HepG2 (cell line): Measurements from ENCODE around the gene RAB34. TPM values are rescaled to one million over a fixed set of nuclear protein-coding genes. Genes with fewer than 3 reads are reported as not detected.

Source experiments
- ATAC-seq: fragments of 200-7000 bp; cut with Tn5 transposase; 3 replicates; pipeline ENCODE4 v1.9.1; 2020; ENCODE audit warnings: mild to moderate bottlenecking, moderate library complexity
- BruUV-seq: library from RNA; stranded (reverse); fragments of 400-500 nt; replicated peaks from 2 replicates; lab custom pipeline; 2021; lab: Mats Ljungman, UMichigan
- CTCF ChIA-PET: fragments of 300-600 bp; formaldehyde crosslinking; extraction: SDS; loops from one replicate; lab custom pipeline; 2021; ENCODE audit warnings: low total read pairs, inconsistent platforms, low intra/inter-chr PET ratio; lab: Yijun Ruan, JAX
- POLR2A ChIA-PET: fragments of 350-600 bp; sonication (Branson Sonifier 250); formaldehyde crosslinking; loops from one replicate; lab custom pipeline; 2020; ENCODE audit warnings: antibody characterized with exemption, inconsistent platforms; lab: Yijun Ruan, JAX
- DNase-seq: peaks from one replicate; pipeline ENCODE4 v3.0.0-alpha.2; 2015; ENCODE audit warnings: low spot score
- FAIRE-seq: peaks from 3 replicates; lab custom pipeline; 2011; peaks lifted over from hg19 to GRCh38; lab: Jason Lieb, UNC
- H2AFZ ChIP-seq: one replicate; pipeline ENCODE4 v1.6.1; 2011; ENCODE audit warnings: low read length, inconsistent platforms
- H3K27ac ChIP-seq: fragments of 300-600 bp; 3 replicates; pipeline ENCODE4 v1.8.0; 2011; ENCODE audit warnings: mixed run types, mild to moderate bottlenecking, mixed read lengths, low read length, inconsistent platforms; ENCODE audit not compliant: insufficient read depth; ENCODE audit errors: extremely low read length
- H3K27me3 ChIP-seq, 2 experiments: fragments of 200-600 bp in 1 of 2; 2 replicates in 1 of 2; 3 replicates in 1 of 2; pipeline versions ENCODE4 v1.6.0 to v1.8.0; 2011; ENCODE audit warnings: low read length in 2 of 2, mild to moderate bottlenecking in 2 of 2, moderate library complexity in 2 of 2, inconsistent platforms in 1 of 2; ENCODE audit not compliant: insufficient read depth in 2 of 2, control insufficient read depth in 1 of 2
- H3K36me3 ChIP-seq, 2 experiments: fragments of 200-600 bp in 1 of 2; replicated peaks in 1 of 2; 2 replicates in 1 of 2; 3 replicates in 1 of 2; pipeline versions ENCODE4 v1.5.1 to v1.8.0; 2011; ENCODE audit warnings: low read length in 2 of 2, inconsistent platforms in 1 of 2; ENCODE audit not compliant: insufficient read depth in 2 of 2, control insufficient read depth in 1 of 2
- H3K4me1 ChIP-seq: 2 replicates; pipeline ENCODE4 v1.5.1; 2012; ENCODE audit warnings: low read length, inconsistent platforms; ENCODE audit not compliant: insufficient read depth
- H3K4me2 ChIP-seq: 2 replicates; pipeline ENCODE4 v1.6.0; 2011; ENCODE audit warnings: low read depth, low read length, inconsistent platforms
- H3K4me3 ChIP-seq, 3 experiments: fragments of 200-600 bp in 1 of 3; sonication (generic), shearing (Covaris generic) in 1 of 3; replicated peaks in 1 of 3; 2 replicates each; pipeline ENCODE4 v1.5.1; 2011 to 2016; ENCODE audit warnings: low read length in 3 of 3, inconsistent platforms in 2 of 3, low read depth in 2 of 3, mild to moderate bottlenecking in 2 of 3, control low read depth in 1 of 3, mixed read lengths in 1 of 3; ENCODE audit not compliant: insufficient read depth in 1 of 3
- H3K79me2 ChIP-seq: one replicate; pipeline ENCODE4 v1.6.1; 2011; ENCODE audit warnings: low read length, inconsistent platforms; ENCODE audit not compliant: insufficient read depth
- H3K9ac ChIP-seq: 2 replicates; pipeline ENCODE4 v1.6.0; 2011; ENCODE audit warnings: mild to moderate bottlenecking, low read depth, low read length, inconsistent platforms; ENCODE audit not compliant: insufficient read depth
- H3K9me3 ChIP-seq: 2 replicates; pipeline ENCODE4 v1.5.1; 2012; ENCODE audit warnings: mild to moderate bottlenecking, low read length
- H4K20me1 ChIP-seq: 2 replicates; pipeline ENCODE4 v1.6.0; 2011; ENCODE audit warnings: inconsistent platforms, mild to moderate bottlenecking, low read length, moderate library complexity; ENCODE audit not compliant: insufficient read depth
- GLI4 ChIP-seq: sonication (generic); formaldehyde crosslinking; IDR thresholded peaks from 2 replicates; pipeline ENCODE4 v1.5.1; 2020; ENCODE audit warnings: missing genetic modification reagents, mild to moderate bottlenecking, moderate library complexity, borderline replicate concordance
- MEF2D ChIP-seq: sonication (generic); formaldehyde crosslinking; IDR thresholded peaks from 2 replicates; pipeline ENCODE4 v1.5.1; 2020; ENCODE audit warnings: mild to moderate bottlenecking, missing genetic modification reagents
- NBN ChIP-seq: fragments of 450-650 bp; conservative IDR thresholded peaks from 2 replicates; pipeline ENCODE4 v1.6.1; 2017
- NFYB ChIP-seq: sonication (generic); formaldehyde crosslinking; IDR thresholded peaks from 2 replicates; pipeline ENCODE4 v1.4.0; 2020; ENCODE audit warnings: missing genetic modification reagents
- NR2F2 ChIP-seq: IDR thresholded peaks from 2 replicates; pipeline ENCODE4 v1.6.1; 2012; ENCODE audit warnings: low read depth, inconsistent platforms, borderline replicate concordance
- PAF1 ChIP-seq: IDR thresholded peaks from 2 replicates; pipeline ENCODE4 v1.6.1; 2016; ENCODE audit warnings: missing genetic modification reagents, missing compliant biosample characterization
- PAWR ChIP-seq: sonication (generic); formaldehyde crosslinking; IDR thresholded peaks from 2 replicates; pipeline ENCODE4 v1.4.0; 2020; ENCODE audit warnings: missing genetic modification reagents, mild to moderate bottlenecking, borderline replicate concordance
- POLR2A ChIP-seq, 2 experiments: IDR thresholded peaks; 2 replicates each; pipeline ENCODE4 v1.6.1; 2011; ENCODE audit warnings: low read depth in 2 of 2, low read length in 2 of 2, mild to moderate bottlenecking in 1 of 2, moderate library complexity in 1 of 2; ENCODE audit not compliant: insufficient read depth in 1 of 2
- RBFOX2 ChIP-seq: fragments of 200-400 bp; formaldehyde crosslinking; IDR thresholded peaks from 2 replicates; pipeline ENCODE4 v1.6.1; 2017; ENCODE audit warnings: low read depth, mild to moderate bottlenecking, low read length
- RBM22 ChIP-seq: fragments of 200-400 bp; formaldehyde crosslinking; optimal IDR thresholded peaks from 2 replicates; pipeline ENCODE3; 2017; ENCODE audit warnings: mild to moderate bottlenecking, low read length, moderate library complexity
- SSRP1 ChIP-seq: IDR thresholded peaks from 2 replicates; pipeline ENCODE4 v1.6.1; 2016; ENCODE audit warnings: control low read depth
- ZBTB38 ChIP-seq: sonication (generic); formaldehyde crosslinking; IDR thresholded peaks from 2 replicates; pipeline ENCODE4 v1.5.1; 2020; ENCODE audit warnings: mild to moderate bottlenecking, missing genetic modification reagents
- ZC3H4 ChIP-seq: sonication (generic); formaldehyde crosslinking; IDR thresholded peaks from 2 replicates; pipeline ENCODE4 v1.4.0; 2020; ENCODE audit warnings: missing genetic modification reagents, borderline replicate concordance
- ZFAT ChIP-seq: sonication (generic); formaldehyde crosslinking; conservative IDR thresholded peaks from 2 replicates; pipeline ENCODE4 v1.8.1; 2023; ENCODE audit warnings: missing genetic modification reagents, inconsistent platforms
- ZNF572 ChIP-seq: sonication (generic); formaldehyde crosslinking; IDR thresholded peaks from 2 replicates; pipeline ENCODE4 v1.5.1; 2020; ENCODE audit warnings: mild to moderate bottlenecking, missing genetic modification reagents
- ZNF615 ChIP-seq: sonication (generic); formaldehyde crosslinking; IDR thresholded peaks from 2 replicates; pipeline ENCODE4 v1.5.0; 2020; ENCODE audit warnings: mild to moderate bottlenecking, missing genetic modification reagents, borderline replicate concordance
- ZNF841 ChIP-seq: sonication (generic); formaldehyde crosslinking; IDR thresholded peaks from 2 replicates; pipeline ENCODE4 v1.8.1; 2023; ENCODE audit warnings: missing genetic modification reagents, borderline replicate concordance
- WGBS: methylation state at CpG from one replicate; pipeline ENCODE4 v1.1.6; 2017; ENCODE audit warnings: low lambda C conversion rate; 5-methylcytosine and 5-hydroxymethylcytosine counted together
- in situ Hi-C: cut with HindIII; loops from 2 replicates; pipeline ENCODE4 v1.10.0; 2017; ENCODE audit warnings: low pct_unique_long_range_greater_than_20kb; ENCODE audit not compliant: extremely low pct_ligation_motif_present
- intact Hi-C: fragments of 100-400 bp; cut with micrococcal nuclease; formaldehyde crosslinking; loops from one replicate; pipeline ENCODE4 v1.10.0; 2022; ENCODE audit not compliant: unreplicated experiment
- polyA plus RNA-seq, 8 experiments: library from polyadenylated mRNA; depleted of rRNA in 3 of 8; stranded (reverse) in 7 of 8; unstranded in 1 of 8; fragments of >200 nt; fragmentation: Illumina TruSeq in 4 of 8; extraction: Trizol in 4 of 8; gene quantifications; 2 replicates each; pipeline versions ENCODE4 v1.2.1 to v1.2.3, GENCODE V29; 2011 to 2016; ENCODE audit warnings: low read depth in 4 of 8, missing spikeins in 1 of 8, mixed read lengths in 1 of 8; ENCODE audit not compliant: insufficient read depth in 1 of 8
- total RNA-seq, 5 experiments: library from RNA; depleted of rRNA; stranded (reverse); fragments of >200 nt; fragmentation: Illumina TruSeq; extraction: Trizol; gene quantifications; 2 replicates each; pipeline ENCODE4 v1.2.3, GENCODE V29; 2016; ENCODE audit warnings: low read depth in 1 of 5
- TF ChIP-seq, protein P1 (sequence below): sonication (generic); formaldehyde crosslinking; IDR thresholded peaks from 2 replicates; pipeline ENCODE4 v1.5.0; 2020; ENCODE audit warnings: missing genetic modification reagents, mild to moderate bottlenecking, borderline replicate concordance
- TF ChIP-seq, protein P2 (sequence below): sonication (generic); formaldehyde crosslinking; IDR thresholded peaks from 2 replicates; pipeline ENCODE4 v1.4.0; 2020; ENCODE audit warnings: missing genetic modification reagents
- TF ChIP-seq, protein P3 (sequence below): sonication (generic); formaldehyde crosslinking; IDR thresholded peaks from 2 replicates; pipeline ENCODE4 v1.8.1; 2023; ENCODE audit warnings: mild to moderate bottlenecking, missing genetic modification reagents
- TF ChIP-seq, protein P4 (sequence below): sonication (generic); formaldehyde crosslinking; IDR thresholded peaks from 2 replicates; pipeline ENCODE4 v1.8.1; 2023; ENCODE audit warnings: mild to moderate bottlenecking, missing genetic modification reagents, borderline replicate concordance

RAB34 gene
- total and polyA plus RNA-seq, 2 of the 13 experiments (the other 11 are each of a cell fraction or from before 2014, with no cell fraction given): 0.49 TPM; not detected in 1

DNA sequence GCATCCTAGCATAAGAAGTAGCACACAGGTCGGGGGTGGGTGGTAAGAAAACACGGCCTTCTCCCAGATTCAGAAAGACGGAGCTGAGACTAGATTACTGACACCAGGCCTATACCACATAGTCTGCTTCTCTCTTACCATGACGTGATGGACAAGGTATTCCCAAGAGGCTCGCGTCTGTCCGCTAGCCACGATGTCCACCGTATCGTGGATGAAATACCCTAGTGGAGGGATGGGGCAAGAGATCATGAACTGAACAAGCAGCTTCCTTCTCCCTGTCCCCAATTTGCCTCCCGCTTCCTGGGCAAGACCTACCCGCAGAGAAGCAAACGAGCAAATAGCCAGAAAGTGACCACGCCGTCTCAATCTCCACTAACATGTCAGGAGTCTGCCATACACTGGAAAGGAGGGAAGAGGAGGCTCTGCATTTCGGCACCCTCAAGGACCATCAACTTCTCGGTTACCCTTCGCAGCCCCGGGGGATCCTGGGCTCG is 7.5 kb upstream of the RAB34 start (continued):
- TF ChIP-seq, protein P1, sequence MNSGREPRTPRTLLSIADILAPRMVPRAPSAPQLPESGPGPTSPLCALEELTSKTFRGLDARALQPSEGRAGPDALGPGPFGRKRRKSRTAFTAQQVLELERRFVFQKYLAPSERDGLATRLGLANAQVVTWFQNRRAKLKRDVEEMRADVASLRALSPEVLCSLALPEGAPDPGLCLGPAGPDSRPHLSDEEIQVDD: no peak
- TF ChIP-seq PAWR (CRISPR knock-in tag): no peak
- no peak for TF ChIP-seq NFYB (CRISPR knock-in tag)
- TF ChIP-seq, protein P2, sequence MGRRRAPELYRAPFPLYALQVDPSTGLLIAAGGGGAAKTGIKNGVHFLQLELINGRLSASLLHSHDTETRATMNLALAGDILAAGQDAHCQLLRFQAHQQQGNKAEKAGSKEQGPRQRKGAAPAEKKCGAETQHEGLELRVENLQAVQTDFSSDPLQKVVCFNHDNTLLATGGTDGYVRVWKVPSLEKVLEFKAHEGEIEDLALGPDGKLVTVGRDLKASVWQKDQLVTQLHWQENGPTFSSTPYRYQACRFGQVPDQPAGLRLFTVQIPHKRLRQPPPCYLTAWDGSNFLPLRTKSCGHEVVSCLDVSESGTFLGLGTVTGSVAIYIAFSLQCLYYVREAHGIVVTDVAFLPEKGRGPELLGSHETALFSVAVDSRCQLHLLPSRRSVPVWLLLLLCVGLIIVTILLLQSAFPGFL: no peak

DNA sequence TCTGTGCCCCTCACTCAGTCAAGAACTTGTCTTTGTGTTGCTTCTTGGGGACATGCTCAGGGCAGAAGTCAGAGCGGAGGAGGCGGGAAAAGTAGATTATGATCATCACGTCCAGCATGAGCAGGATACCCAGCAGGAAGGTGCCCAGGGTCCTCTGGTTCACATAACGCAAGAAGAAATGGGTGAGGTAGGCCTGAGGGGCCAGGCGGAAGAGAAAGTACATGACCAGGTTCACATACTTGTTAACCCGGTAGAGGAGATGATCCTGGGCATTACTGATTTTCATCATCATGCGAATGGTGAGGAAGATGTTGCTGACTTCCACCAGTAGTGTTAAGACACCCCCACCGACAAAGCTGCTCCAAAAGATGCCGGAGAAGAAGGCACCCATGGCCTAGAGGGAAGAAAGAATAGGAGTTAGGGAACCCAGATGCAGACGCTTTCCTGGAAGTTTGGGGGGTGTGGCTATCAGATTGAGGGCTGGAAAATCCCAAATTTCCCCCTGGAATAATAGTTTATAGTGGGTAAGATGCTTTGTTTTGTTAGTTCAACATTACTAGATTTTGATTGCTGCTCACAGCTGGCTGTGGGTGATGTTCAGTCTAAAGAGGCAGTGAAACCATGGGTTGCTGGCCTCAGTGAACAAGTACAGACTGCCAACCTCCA is 7.0 kb upstream of the RAB34 start:
- peaks cover 8 to 38% of the 10 kb centered on the region in 2 experiments; a peak in 4 of 5 replicates for H3K36me3 ChIP-seq
- H3K79me2 ChIP-seq: peaks cover 40% of the 10 kb centered on the region
- POLR2A ChIA-PET: interaction anchor here (0.7 to 8.7 kb wide), 8 partner anchors 13 to 227 kb away, joined by 3 to 590 read pairs (median 14); partner anchors contain the start of genes BLTP2, PHF12, PROCA1 and SDF2
- no peak overlapping the region for H2AFZ ChIP-seq
- peaks cover 42% of the 10 kb centered on the region for H4K20me1 ChIP-seq
- H3K27me3 ChIP-seq: no peaks in the 10 kb centered on the region; a peak in 1 of 5 replicates
- ATAC-seq (no peak), DNase-seq (no peak), FAIRE-seq (peak; percentile 39)
- H3K9me3 ChIP-seq: no peaks in the 10 kb centered on the region
- H3K4me2 ChIP-seq: peak overlapping the region; percentile 82
- WGBS: 82% methylated on average over 10 of the region's 10 CpGs
- H3K9ac ChIP-seq: peak overlapping the region; percentile 93
- H3K4me3 ChIP-seq: peak overlapping the region in 2 of 3 experiments; percentile 48 to 90; a peak in 4 of 6 replicates
- peak overlapping the region; percentile 88 for H3K27ac ChIP-seq
- no TSS peak for BruUV-seq
- in situ Hi-C loops: loop anchor here (25.0 kb wide), 1 partner anchor 388 kb away; no protein-coding TSS in a partner anchor
- intact Hi-C loops: loop anchor here (5.0 kb wide), 1 partner anchor 77 kb away; the partner anchor contains the start of gene BLTP2
- CTCF ChIA-PET: interaction anchor here (1.2 to 5.0 kb wide), 2 partner anchors 25 to 26 kb away, joined by 3 to 142 read pairs; no protein-coding TSS in a partner anchor
- H3K4me1 ChIP-seq: peaks cover 58% of the 10 kb centered on the region
- TF ChIP-seq ZNF615 (0 out of 2 replicates have a peak, but pooled peaks have one; percentile 12), ZC3H4 (CRISPR knock-in tag) (0 out of 2 replicates have a peak, but pooled peaks have one; percentile 9), GLI4 (CRISPR knock-in tag) (no peak), ZBTB38 (CRISPR knock-in tag) (peak; percentile 63; the same call in 1 of the 2 replicates), ZNF572 (CRISPR knock-in tag) (no peak), NR2F2 (peak; percentile 12; the same call in 1 of the 2 replicates), PAF1 (CRISPR knock-in tag) (peak; percentile 73; the same call in 1 of the 2 replicates), ZNF841 (CRISPR knock-in tag) (peak; percentile 45; the same call in 1 of the 2 replicates), RBM22 (peak; percentile 56), MEF2D (CRISPR knock-in tag) (peak; percentile 33; the same call in 1 of the 2 replicates), RBFOX2 (peak; percentile 27), NBN (no peak), SSRP1 (CRISPR knock-in tag) (peak; percentile 57), POLR2A (IDR thresholded peaks at IDR 0.05; ENCODE audit: insufficient read depth in 1 of 2, low read depth in 2 of 2, low read length in 2 of 2) (peak; percentile 11 to 63; a peak in 2 of 4 replicates), ZFAT (CRISPR knock-in tag) (no peak)
- TF ChIP-seq, protein P3, sequence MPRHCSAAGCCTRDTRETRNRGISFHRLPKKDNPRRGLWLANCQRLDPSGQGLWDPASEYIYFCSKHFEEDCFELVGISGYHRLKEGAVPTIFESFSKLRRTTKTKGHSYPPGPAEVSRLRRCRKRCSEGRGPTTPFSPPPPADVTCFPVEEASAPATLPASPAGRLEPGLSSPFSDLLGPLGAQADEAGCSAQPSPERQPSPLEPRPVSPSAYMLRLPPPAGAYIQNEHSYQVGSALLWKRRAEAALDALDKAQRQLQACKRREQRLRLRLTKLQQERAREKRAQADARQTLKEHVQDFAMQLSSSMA (CRISPR knock-in tag): 0 out of 2 replicates have a peak, but pooled peaks have one; percentile 4
- TF ChIP-seq, protein P4, sequence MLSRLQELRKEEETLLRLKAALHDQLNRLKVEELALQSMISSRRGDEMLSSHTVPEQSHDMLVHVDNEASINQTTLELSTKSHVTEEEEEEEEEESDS: peak; percentile 76; the same call in 1 of the 2 replicates
